ENCODE results near the gene KCTD14. TPM values are rescaled to one million over a fixed set of nuclear protein-coding genes. Genes with fewer than 3 reads are reported as not detected.
"Not testable (repeated sequence)": the region's sequence is repeated elsewhere in the genome, so short reads cannot be mapped to it uniquely, and the experiment has no call there.

The KCTD14 gene
- total RNA-seq, 1 donor from 2014 or later: 0.24 TPM

- intact Hi-C loops (cut with DNase I): loop anchor here (1.0 to 2.0 kb wide), 2 partner anchors 85 to 173 kb away; partner anchors contain the start of genes AAMDC, NDUFC2 and RSF1
- no peak for DNase-seq (ENCODE audit: missing footprints)
- ATAC-seq: no peak
Observed at GRCh38 chr11:77993902-77994301, 29.2 kb downstream of the KCTD14 start.

GRCh38 chr11:77990981-77991380, 32.1 kb downstream of the KCTD14 start:
- intact Hi-C loops (cut with DNase I): no loop called here
- ATAC-seq (no peak), DNase-seq (ENCODE audit: missing footprints) (no peak)

GRCh38 chr11:77986456-77986855, 36.6 kb downstream of the KCTD14 start:
- intact Hi-C loops (cut with DNase I); ATAC-seq; DNase-seq (ENCODE audit: missing footprints): not testable (repeated sequence)

GRCh38 chr11:77981346-77981947, 41.6 kb downstream of the KCTD14 start:
- ATAC-seq (no peak), DNase-seq (ENCODE audit: missing footprints) (no peak)
- intact Hi-C loops (cut with DNase I): no loop called here

- no peak for ATAC-seq
- no peak for DNase-seq (ENCODE audit: missing footprints)
- intact Hi-C loops (cut with DNase I): no loop called here
Observed at GRCh38 chr11:77968337-77968736, 54.7 kb downstream of the KCTD14 start.

- DNase-seq (ENCODE audit: missing footprints): no peak
- intact Hi-C loops (cut with DNase I): no loop called here
Observed at GRCh38 chr11:77967753-77968152, 55.3 kb downstream of the KCTD14 start.

GRCh38 chr11:77967121-77967520, 56.0 kb downstream of the KCTD14 start:
- intact Hi-C loops (cut with DNase I): no loop called here
- no peak for DNase-seq (ENCODE audit: missing footprints)
- no peak for ATAC-seq

More at GRCh38 chr11:77967753-77968152, 55.3 kb downstream of the KCTD14 start:
- ATAC-seq: no peak

- no peak for DNase-seq (ENCODE audit: missing footprints)
- intact Hi-C loops (cut with DNase I): no loop called here
- no peak for ATAC-seq
Observed at GRCh38 chr11:77966338-77966737, 56.7 kb downstream of the KCTD14 start.

Other genes with a start within 250 kb of the KCTD14 start
- 34.8 TPM for gene RSF1, start 202.6 kb downstream of the KCTD14 start, total RNA-seq
- gene AAMDC, start 202.1 kb downstream of the KCTD14 start, total RNA-seq: 139 TPM
- gene INTS4, start 28.6 kb downstream of the KCTD14 start, total RNA-seq: 15.6 TPM
- gene THRSP, start 40.6 kb upstream of the KCTD14 start, total RNA-seq: 4.8 TPM
- gene NDUFC2, start 56.6 kb upstream of the KCTD14 start, total RNA-seq: 337 TPM
- 16.7 TPM for gene ALG8, start 116.3 kb upstream of the KCTD14 start, total RNA-seq
- 10.6 TPM for gene KCTD21, start 165.3 kb upstream of the KCTD14 start, total RNA-seq
- gene USP35, start 165.6 kb upstream of the KCTD14 start, total RNA-seq: 6.2 TPM

Data from Right ventricle myocardium inferior (tissue), 1 donor.